G401.6 (cell line): ENCODE data around the gene CSTF1.

Experiments used
- FAIRE-seq: peaks from 2 replicates; lab custom pipeline; 2012; peaks lifted over from hg19 to GRCh38; lab: Jason Lieb, UNC

CSTF1 gene

GRCh38 chr20:56392132-56392880, at the start of gene CSTF1, which contains the start of gene AURKA:
Gene CSTF1 (plus strand): TSS chr20:56392645. CDS start chr20:56395553, 2,908 bp downstream.
Gene AURKA (minus strand): TSS chr20:56392215. CDS start chr20:56388197, 4,018 bp downstream.
- peak; percentile 97 for FAIRE-seq

GRCh38 chr20:56342783-56343182, 49.7 kb upstream of the CSTF1 start:
- no peak for FAIRE-seq

DNA sequence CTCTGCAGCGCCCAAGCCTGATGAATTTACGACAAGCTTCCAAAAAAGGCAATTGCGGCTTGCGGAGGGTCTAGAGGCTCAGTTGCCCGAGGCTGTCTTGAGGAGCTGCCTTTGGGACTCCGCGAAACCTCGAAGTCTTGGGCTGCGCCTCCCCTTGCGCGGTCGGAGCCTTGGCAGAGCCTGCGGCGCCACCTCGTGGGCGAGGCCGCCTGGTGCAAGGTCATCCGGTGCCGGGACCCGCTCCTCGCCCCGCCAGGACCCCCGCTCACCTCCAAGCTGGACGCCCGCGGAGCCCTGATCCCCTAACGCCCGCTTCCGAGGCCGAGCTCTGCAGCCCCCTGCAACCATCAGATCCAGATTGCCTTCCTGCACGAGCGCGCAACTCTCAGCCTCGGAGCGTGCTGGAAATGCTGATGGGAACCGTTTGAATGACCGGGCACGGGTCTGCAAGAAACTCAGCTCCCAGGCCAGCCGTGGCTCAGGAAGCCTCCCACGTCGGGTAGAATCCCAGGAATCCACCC, 48.5 kb upstream of the CSTF1 start:
- FAIRE-seq = no peak

DNA sequence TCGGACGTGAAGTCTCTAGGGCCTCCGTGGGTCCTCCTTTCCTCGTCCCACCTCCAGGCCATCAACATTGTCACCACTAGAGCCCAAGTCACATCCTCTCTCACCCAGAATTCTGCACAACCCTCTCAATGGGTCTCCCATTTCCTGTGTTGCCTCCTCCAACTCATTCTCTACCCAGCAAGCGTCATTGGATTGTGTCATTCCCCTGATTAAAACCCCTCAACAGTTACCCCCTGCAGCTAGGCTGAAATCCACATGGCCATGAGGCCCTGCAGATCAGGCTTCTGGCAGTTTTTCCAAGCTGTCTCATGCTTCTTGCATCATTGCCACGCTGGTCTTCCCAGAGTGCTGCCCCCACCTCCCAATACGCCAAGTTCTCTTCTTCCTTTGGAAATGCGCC, 46.5 kb upstream of the CSTF1 start:
- FAIRE-seq = no peak

DNA sequence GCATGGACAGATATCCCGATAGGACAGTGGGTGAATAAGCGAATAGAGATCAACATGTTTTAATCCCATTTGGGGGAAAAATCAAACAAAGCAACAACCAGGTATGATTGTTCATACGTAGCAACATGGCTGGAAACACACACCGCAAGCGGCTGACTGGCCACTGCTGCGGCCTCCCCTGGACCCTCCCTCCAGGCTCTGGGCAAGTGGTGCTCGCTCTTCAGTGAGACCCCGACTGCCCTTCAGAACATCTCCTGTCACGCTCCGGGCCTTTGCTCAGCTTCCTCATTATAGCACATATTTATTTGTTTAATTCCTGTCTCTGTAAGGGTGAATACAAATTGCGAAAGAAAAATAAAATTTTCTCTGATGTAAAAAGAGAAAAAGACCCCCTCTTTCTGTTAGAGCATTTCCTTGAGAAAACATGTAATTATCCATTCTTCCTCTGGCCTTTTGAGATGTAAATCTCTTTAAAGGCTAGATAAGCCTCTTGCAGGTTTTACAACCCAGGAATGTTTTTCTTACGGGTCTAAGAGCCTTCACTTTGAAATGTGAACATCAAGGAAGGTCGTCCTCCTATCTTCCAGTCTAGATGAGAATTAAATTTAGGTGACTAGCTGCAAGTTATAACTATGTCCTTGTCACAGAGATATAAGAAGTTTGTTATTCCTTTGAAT, 44.7 kb upstream of the CSTF1 start:
- FAIRE-seq = no peak

DNA sequence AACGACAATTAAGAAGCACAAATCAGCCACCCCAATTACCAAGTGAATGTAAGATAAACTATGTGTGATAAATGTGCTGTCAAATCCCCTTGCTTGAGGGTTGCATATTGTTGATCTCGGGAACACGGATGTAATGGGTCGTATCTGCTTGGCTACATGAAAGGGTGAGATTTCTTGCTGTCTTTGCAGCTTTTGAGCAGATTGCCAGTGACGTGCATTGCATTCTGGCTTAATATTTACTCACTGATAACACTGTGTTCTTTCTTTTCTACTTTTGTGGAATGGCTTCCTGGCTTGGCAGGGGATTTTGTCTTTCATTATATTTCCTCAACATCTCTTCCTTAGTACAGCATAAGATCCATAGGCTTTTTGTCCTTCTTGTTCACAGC, 44.1 kb upstream of the CSTF1 start:
- no peak for FAIRE-seq

GRCh38 chr20:56348746-56349145, 43.7 kb upstream of the CSTF1 start:
- FAIRE-seq = no peak

GRCh38 chr20:56350842-56351241, 41.6 kb upstream of the CSTF1 start:
- no peak for FAIRE-seq

DNA sequence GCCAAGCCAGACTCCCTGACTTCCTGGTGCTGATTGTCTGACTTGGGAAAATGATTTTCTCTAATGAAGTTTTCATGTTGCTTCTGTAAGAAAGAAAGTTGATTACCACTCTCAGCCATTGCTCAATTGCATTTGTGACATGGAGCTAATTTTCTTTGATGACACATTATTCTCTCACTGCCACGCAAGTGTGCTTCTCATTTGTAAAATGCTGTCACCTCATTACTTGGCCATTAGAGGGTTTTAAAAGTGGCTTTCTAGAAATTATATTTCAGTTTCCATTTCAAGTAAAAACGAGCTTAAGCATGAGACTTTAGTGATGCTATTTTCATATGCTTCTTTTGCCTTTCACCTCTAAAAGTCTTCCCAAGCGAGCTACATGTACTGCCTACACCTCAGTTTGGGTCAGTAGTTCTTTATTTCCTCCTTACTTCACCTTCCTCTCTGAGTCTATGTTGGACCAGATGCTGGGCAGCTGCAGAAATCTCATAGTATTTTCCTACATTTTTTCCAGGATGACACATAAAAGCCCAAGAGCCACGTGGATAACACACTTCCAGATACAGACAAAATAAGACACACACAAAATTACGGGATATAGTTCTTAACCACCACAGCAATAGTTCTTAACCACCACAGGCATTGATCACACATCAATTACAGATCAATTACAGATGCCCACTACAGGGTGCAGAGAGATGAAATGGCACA, 39.9 kb upstream of the CSTF1 start:
- no peak for FAIRE-seq

DNA sequence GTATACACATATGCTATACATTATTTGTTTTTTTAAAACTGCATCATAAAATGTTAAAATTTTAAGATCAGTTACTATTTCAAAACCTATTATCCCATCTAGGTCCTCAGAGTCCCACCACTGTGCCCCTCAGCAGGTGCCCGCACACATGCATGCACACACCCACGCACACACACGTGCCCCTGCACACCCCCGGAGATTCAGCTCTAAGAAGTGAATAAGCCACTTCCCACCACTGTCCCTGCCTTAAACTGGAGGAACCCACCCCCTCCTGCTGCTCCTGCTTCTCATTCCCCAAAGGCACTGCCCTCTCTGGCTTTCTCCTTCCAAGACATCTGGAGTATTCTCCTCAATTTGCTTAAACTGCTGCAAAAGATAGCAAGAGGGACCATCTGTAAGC, 39.1 kb upstream of the CSTF1 start:
- no peak for FAIRE-seq

DNA sequence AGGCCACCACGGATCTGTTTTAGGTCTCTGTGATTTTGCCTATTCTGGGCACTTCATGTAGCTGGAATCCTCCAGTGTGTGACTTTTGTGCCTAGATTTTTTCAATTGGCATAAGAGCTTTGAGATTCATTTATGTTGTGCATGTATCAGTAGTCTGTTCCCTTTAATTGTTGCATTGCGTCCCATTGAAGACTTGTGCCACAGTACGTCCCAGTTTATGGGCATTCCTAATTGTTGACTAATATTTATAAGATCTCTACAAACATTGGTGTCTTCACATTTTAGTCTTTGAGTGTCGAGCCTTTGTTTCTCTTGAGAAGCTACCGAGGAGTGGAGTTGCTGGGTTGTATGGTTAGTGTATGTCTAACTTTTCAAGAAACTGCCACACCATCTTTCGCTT, 34.4 kb upstream of the CSTF1 start:
- no peak for FAIRE-seq

GRCh38 chr20:56358600-56359211, 33.7 kb upstream of the CSTF1 start, which contains the start of gene FAM210B:
Gene FAM210B (plus strand): TSS chr20:56358974. CDS start chr20:56359006, 32 bp downstream.
- no peak for FAIRE-seq

DNA sequence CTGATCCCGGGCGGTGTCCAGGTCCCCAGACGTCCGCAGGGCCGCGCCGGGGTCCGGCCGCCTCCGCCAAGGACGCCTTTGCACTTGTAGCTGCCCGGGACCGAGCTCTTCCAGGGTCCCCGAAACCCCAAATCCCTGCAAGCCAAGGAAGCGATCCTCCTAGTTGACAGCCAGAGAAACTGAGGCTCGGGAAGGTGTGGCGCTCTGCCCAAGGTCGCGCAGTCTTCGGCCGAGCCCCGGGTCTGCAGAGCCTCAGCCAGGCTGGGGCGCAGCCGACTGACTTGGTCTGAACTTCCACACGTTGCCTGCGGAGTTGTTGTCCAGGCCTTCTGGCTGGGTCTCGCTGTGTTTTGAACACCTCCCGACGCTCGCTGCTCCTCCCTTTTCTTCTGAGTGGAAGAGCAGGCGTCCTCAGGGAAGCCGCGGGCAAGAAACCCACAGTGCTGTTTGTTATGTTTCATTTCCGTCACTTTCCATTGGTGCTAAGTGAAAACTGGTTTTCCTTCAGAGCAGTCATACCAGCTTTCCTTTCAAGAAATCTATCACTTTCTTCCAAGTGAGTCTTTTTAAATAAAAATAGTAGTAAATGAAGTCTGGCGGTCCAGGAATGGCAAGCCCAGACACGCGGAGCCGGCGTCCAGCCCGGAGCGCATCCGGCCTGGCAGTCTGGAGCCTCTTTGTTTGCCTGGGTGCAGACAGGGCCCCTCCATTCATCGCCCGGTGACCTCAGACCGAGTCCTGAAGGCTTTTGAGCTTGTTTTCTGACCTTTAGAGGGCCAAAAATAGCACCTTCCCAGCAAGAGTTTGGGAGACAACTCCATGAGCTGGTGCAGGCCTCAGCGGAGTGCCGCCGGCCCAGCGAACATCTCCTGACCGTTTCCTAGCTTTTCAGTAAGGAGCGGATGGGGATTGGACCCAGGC, 33.0 kb upstream of the CSTF1 start:
- no peak for FAIRE-seq

DNA sequence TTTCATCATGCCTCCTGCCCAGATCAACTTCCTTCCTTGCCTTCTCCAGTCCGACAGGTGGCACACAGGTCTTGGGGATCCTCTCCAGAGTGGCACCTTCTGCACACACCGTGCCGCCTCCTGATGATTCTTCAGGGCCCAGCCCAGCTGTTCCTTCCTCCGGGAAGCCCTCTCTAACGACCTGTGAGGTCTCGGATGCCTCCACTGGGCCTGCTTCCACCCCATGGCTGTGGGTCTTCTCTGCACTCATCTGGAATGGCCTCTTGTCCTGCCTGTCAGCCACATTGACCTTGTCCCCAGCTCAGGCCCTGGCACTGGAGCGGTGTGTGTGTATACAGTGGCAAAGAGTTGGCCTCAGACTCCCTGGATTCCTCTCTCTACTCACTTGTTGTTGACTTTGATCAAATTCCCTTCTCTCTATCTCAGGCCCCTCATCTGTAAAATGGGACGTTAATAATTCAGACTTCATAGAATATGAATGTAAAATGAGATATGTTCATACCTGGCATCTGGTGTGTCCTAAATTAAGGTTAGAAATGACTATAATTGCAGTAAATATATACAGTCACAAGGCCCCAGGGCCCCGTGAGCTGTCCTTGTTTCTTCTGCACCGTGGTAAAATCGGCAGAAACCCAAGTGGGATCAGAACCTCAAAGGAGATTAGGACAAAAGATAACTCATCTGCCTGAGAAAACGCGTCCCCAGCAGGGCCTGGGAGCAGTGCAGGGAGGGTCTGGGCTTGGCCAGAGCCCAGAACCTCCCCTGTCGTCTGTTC, 32.1 kb upstream of the CSTF1 start:
- no peak for FAIRE-seq

GRCh38 chr20:56360908-56361205, 31.6 kb upstream of the CSTF1 start:
- no peak for FAIRE-seq

DNA sequence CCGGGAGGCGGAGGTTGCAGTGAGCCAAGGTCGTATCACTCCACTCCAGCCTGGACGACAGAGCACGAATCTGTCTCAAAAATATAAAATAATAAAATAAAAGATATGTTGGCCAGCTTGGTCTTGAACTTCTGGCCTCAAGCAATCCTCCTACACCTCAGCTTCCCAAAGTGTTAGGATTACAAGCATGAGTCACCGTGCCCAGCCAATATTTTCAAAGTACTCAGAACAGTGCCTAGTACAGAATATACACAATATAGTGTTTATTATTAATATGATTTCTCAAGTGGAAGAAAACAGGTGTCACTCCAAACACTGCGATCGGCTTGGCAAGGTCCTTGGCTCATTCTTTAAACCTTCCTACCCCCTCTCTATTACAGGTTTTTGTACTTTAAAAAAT, 30.5 kb upstream of the CSTF1 start:
- no peak for FAIRE-seq

GRCh38 chr20:56362833-56363413, 29.5 kb upstream of the CSTF1 start:
- FAIRE-seq = no peak

DNA sequence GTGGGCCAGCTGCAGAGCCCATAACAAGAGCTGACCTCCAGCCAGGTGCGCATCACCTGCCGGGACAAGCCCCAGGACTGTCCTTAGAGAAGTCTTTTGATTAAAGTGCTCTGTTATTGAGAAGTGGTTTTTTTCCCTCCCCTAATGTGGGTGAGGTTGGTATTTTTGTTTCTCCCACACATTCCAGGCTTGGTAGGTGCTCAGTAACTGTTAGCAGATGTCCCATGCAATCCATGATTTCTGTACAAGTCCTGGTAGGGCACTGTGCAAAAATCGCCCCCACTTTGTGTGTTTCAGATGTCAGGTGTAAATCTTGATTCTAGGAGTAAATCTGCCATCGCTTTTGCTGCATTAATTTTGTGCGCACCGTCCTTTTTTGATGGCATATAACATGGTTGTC, 29.0 kb upstream of the CSTF1 start:
- FAIRE-seq = no peak

- no peak for FAIRE-seq
These were observed 23.9 kb upstream of the CSTF1 start for GRCh38 chr20:56368351-56369134.

DNA sequence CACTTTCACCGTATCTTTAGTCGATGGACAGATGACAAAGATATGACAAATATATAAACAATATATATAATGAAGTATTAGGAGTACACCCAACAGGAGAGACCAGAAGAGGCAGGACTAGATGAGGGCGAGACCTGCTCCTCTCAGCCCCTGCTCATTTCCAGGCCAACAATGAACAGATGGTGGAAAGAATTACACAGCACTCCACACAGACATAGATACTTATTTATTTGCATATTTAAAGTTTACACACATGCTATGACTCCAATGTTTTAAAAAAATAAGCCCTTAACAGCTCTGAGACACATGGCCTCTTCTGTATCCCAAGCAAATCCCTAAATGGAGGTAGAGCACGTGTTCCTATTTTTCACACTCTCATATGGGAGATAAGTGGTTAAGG, 23.3 kb upstream of the CSTF1 start:
- FAIRE-seq = no peak
